Glutamatergic neuron (in vitro differentiated cells): ENCODE measurements around the gene JMJD1C. TPM values are rescaled to one million over a fixed set of nuclear protein-coding genes. Genes with fewer than 3 reads are reported as not detected.

Experiments used
- DNase-seq: peaks from one replicate; pipeline ENCODE4 v3.0.0; 2022
- H3K27ac Mint-ChIP-seq: one replicate; pipeline ENCODE4 v1.8.0; 2020; ENCODE audit warnings: mild to moderate bottlenecking, mixed read lengths, inconsistent platforms; ENCODE audit not compliant: unreplicated experiment
- H3K27me3 Mint-ChIP-seq: one replicate; pipeline ENCODE4 v1.8.0; 2020; ENCODE audit warnings: mild to moderate bottlenecking, moderate library complexity, mixed read lengths, inconsistent platforms; ENCODE audit not compliant: unreplicated experiment
- H3K36me3 Mint-ChIP-seq: one replicate; pipeline ENCODE4 v1.8.0; 2020; ENCODE audit warnings: mild to moderate bottlenecking, mixed read lengths, inconsistent platforms; ENCODE audit not compliant: unreplicated experiment
- H3K4me1 Mint-ChIP-seq: one replicate; pipeline ENCODE4 v1.8.0; 2020; ENCODE audit warnings: mild to moderate bottlenecking, low read depth, mixed read lengths, inconsistent platforms; ENCODE audit not compliant: unreplicated experiment
- H3K4me3 Mint-ChIP-seq: one replicate; pipeline ENCODE4 v1.8.0; 2020; ENCODE audit warnings: mild to moderate bottlenecking, mixed read lengths, inconsistent platforms; ENCODE audit not compliant: unreplicated experiment
- H3K9me3 Mint-ChIP-seq: one replicate; pipeline ENCODE4 v1.8.0; 2020; ENCODE audit warnings: mild to moderate bottlenecking, moderate library complexity, mixed read lengths, inconsistent platforms; ENCODE audit not compliant: unreplicated experiment
- total RNA-seq: library from RNA; stranded (reverse); fragmentation: NEBNext Ultra II Directional; extraction: Animal tissue kit (Norgen Biotek cat#: 25700); gene quantifications from one replicate; pipeline ENCODE4 v1.2.1, GENCODE V29; 2021; ENCODE audit not compliant: unreplicated experiment
- TF ChIP-seq, protein P1 (sequence below): fragments of 200-600 bp; sonication (generic); IDR thresholded peaks from one replicate; pipeline ENCODE4 v1.5.0; 2021; ENCODE audit not compliant: partially characterized antibody, unreplicated experiment

Gene JMJD1C
- total RNA-seq, 1 donor from 2014 or later: 110 TPM

DNA sequence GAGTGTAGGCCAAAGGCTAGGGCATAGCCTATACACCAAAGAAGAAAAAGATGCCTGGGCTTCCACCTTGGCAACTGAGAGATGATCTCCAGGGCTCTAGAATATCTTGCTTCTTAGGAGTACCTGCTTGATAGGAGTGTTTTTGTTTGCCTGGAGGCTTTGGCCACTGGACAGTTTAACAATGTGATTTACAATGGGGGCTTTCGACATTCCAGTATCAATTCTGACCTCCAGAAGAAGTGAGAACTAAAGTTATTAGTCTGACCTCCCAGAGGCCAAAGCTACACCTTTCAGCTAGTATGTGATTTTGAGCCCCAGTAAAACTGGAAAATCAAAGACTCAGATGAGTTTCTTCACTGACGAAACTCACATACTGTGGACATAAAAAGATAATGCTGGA is 96.1 kb downstream of the JMJD1C start:
- DNase-seq: no peak
- H3K4me1 Mint-ChIP-seq: peaks cover 5% of the 10 kb centered on the region
- H3K27me3 Mint-ChIP-seq: peaks cover 5% of the 10 kb centered on the region
- H3K9me3 Mint-ChIP-seq: peaks cover 5% of the 10 kb centered on the region
- H3K4me3 Mint-ChIP-seq: no peak overlapping the region
- TF ChIP-seq, protein P1, sequence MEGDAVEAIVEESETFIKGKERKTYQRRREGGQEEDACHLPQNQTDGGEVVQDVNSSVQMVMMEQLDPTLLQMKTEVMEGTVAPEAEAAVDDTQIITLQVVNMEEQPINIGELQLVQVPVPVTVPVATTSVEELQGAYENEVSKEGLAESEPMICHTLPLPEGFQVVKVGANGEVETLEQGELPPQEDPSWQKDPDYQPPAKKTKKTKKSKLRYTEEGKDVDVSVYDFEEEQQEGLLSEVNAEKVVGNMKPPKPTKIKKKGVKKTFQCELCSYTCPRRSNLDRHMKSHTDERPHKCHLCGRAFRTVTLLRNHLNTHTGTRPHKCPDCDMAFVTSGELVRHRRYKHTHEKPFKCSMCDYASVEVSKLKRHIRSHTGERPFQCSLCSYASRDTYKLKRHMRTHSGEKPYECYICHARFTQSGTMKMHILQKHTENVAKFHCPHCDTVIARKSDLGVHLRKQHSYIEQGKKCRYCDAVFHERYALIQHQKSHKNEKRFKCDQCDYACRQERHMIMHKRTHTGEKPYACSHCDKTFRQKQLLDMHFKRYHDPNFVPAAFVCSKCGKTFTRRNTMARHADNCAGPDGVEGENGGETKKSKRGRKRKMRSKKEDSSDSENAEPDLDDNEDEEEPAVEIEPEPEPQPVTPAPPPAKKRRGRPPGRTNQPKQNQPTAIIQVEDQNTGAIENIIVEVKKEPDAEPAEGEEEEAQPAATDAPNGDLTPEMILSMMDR: no peak
- no peak overlapping the region for H3K27ac Mint-ChIP-seq
- no peaks in the 10 kb centered on the region for H3K36me3 Mint-ChIP-seq

DNA sequence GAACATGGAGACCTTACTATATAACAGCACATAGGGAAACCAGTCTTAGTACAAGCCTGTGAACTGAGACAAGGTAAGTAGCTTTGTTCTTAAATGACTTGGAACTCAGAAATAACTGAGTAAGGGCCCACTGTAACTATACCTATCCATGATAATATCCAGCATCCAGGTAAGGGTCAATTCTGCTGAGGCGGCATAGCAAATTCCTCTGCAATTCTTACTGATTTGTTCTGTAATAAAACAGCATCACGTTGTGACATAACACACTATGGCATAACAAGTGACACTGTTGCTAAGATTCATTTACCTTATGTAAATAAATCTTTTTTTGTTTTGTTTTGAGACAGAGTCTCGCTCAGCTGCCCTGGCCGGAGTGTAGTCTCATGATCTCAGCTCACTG is 97.4 kb downstream of the JMJD1C start:
- DNase-seq: no peak
- no peak overlapping the region for H3K4me3 Mint-ChIP-seq
- H3K9me3 Mint-ChIP-seq: peaks cover 6% of the 10 kb centered on the region
- no peaks in the 10 kb centered on the region for H3K36me3 Mint-ChIP-seq
- peaks cover 5% of the 10 kb centered on the region for H3K27me3 Mint-ChIP-seq
- H3K27ac Mint-ChIP-seq: no peak overlapping the region
- peaks cover 2% of the 10 kb centered on the region for H3K4me1 Mint-ChIP-seq
- TF ChIP-seq, protein P1: no peak

DNA sequence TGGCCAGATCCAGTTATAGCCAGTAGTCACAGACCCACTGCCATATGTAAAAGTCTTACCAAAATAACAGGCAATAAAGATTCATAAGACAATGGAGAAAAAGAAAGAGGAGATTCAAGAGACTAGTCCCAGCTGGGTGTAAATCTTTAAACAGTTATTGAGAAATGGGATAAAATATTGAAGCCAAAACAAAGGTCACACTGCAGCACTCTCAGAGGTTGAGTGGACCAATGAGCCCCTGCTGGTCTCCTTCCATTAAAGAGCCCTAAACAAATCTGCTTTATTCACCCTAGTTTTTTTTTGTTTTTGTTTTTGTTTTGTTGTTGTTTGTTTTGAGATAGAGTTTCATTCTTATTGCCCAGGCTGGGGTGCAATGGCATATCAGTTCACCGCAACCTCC is 98.8 kb downstream of the JMJD1C start:
- Mint-ChIP-seq H3K9me3 (peaks cover 4% of the 10 kb centered on the region), H3K36me3 (no peaks in the 10 kb centered on the region), H3K27me3 (peaks cover 5% of the 10 kb centered on the region), H3K4me3 (no peak overlapping the region), H3K4me1 (peaks cover 2% of the 10 kb centered on the region), H3K27ac (no peak overlapping the region)
- DNase-seq: no peak
- TF ChIP-seq, protein P1: no peak

DNA sequence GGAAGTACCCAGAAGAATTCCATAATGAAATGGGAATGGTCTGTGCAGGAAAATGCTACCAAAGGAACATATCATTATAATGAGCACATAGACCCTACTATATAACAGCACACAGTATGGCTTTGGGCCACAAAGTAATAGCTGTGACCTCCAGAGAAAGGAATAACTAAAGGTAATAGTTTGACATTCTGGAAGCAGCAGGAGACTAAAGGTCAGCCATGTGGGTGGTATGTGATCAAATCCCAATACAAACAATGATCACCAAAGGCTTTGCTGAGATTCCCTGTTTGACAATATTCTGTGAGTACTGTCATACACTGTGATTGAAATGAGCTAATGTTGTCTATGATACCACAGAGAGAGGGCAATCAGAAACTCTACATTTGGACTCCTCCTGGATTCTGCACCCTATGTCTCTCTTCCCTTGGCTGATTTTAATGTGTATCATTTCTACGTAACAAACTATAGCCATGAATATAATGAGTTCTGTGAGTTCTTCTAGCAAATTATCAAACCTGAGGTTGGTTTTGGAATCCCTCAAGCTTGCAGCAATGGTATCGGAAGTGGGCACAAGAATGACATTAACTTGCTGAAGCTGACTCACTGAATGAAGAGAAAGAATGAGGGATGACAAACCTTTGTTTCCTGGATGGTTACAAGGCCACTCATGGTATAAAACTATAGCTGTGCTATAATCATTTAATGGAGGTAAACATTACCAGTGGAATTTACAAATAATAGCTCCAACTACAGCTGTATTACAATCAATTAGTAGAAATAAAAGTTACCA is 99.6 kb downstream of the JMJD1C start:
- peaks cover 4% of the 10 kb centered on the region for H3K9me3 Mint-ChIP-seq
- TF ChIP-seq, protein P1: no peak
- H3K4me3 Mint-ChIP-seq: no peak overlapping the region
- peaks cover 2% of the 10 kb centered on the region for H3K4me1 Mint-ChIP-seq
- peaks cover 5% of the 10 kb centered on the region for H3K27me3 Mint-ChIP-seq
- DNase-seq: no peak
- H3K36me3 Mint-ChIP-seq: no peaks in the 10 kb centered on the region
- H3K27ac Mint-ChIP-seq: no peak overlapping the region

DNA sequence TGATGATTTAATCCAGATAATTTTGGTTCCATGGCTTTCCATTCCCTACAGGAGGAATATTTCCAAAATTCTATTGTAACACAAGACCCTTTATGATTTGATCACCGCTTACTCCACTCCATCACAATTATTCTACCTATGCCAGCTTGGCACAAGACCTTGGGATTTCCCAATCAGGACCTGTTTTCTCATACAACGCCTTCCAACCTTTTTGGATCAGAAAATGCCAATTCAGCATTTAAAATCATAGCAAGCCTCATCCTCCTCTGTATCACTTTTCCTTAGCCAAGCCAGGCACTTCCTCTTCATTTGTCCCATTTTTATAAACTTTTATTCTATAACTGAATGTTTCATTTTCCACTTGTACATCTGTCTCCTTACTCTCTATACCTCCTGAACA is 100.9 kb downstream of the JMJD1C start:
- no peak overlapping the region for H3K4me3 Mint-ChIP-seq
- no peak overlapping the region for H3K27ac Mint-ChIP-seq
- peaks cover 5% of the 10 kb centered on the region for H3K27me3 Mint-ChIP-seq

More for the DNA sequence above, 100.9 kb downstream of the JMJD1C start:
- no peak for DNase-seq
- H3K36me3 Mint-ChIP-seq: no peaks in the 10 kb centered on the region
- peaks cover 4% of the 10 kb centered on the region for H3K9me3 Mint-ChIP-seq
- peaks cover 2% of the 10 kb centered on the region for H3K4me1 Mint-ChIP-seq
- TF ChIP-seq, protein P1: no peak
